Progenitor cell of endocrine pancreas (in vitro differentiated cells): Measurements from ENCODE around the gene IL17F. TPM values are rescaled to one million over a fixed set of nuclear protein-coding genes. Genes with fewer than 3 reads are reported as not detected.

ENCODE experiments used
- DNase-seq: peaks from one replicate; pipeline ENCODE4 v3.0.0; 2021; ENCODE audit warnings: low spot score; ENCODE audit not compliant: unreplicated experiment
- H3K27ac Mint-ChIP-seq: 2 replicates; pipeline ENCODE4 v1.8.0; 2021; ENCODE audit warnings: mild to moderate bottlenecking, moderate library complexity, mixed read lengths
- H3K27me3 Mint-ChIP-seq: 2 replicates; pipeline ENCODE4 v1.8.0; 2021; ENCODE audit warnings: mixed read lengths
- H3K36me3 Mint-ChIP-seq: 2 replicates; pipeline ENCODE4 v1.8.0; 2022; ENCODE audit warnings: mixed read lengths; ENCODE audit not compliant: insufficient read depth
- H3K4me1 Mint-ChIP-seq: 2 replicates; pipeline ENCODE4 v1.8.0; 2021; ENCODE audit warnings: low read depth, mixed read lengths
- H3K4me3 Mint-ChIP-seq: 2 replicates; pipeline ENCODE4 v1.8.0; 2021; ENCODE audit warnings: low read depth, mild to moderate bottlenecking, moderate library complexity, mixed read lengths
- H3K9me3 Mint-ChIP-seq: 2 replicates; pipeline ENCODE4 v1.8.0; 2021; ENCODE audit warnings: low read depth, mixed read lengths
- CTCF ChIP-seq: fragments of 200-600 bp; sonication (generic); IDR thresholded peaks from one replicate; pipeline ENCODE4 v1.5.0; 2021; ENCODE audit warnings: antibody characterized with exemption, mild to moderate bottlenecking; ENCODE audit not compliant: unreplicated experiment
- total RNA-seq: library from RNA; stranded (reverse); gene quantifications from 2 replicates; pipeline ENCODE4 v1.2.1, GENCODE V29; 2021

The IL17F gene
- total RNA-seq, 1 donor from 2014 or later = not detected

GRCh38 chr6:52231406-52232127 lies 12.7 kb downstream of the IL17F start:
- H3K4me3 Mint-ChIP-seq = no peak overlapping the region
- TF ChIP-seq CTCF = no peak
- H3K36me3 Mint-ChIP-seq = no peaks in the 10 kb centered on the region
- peaks cover 10% of the 10 kb centered on the region for H3K27me3 Mint-ChIP-seq
- peaks cover 7% of the 10 kb centered on the region for H3K4me1 Mint-ChIP-seq
- no peaks in the 10 kb centered on the region for H3K9me3 Mint-ChIP-seq
- no peak overlapping the region for H3K27ac Mint-ChIP-seq
- DNase-seq = no peak

GRCh38 chr6:52230685-52231084 lies 13.6 kb downstream of the IL17F start:
- Mint-ChIP-seq H3K4me3 (no peak overlapping the region), H3K4me1 (peaks cover 7% of the 10 kb centered on the region), H3K27ac (no peak overlapping the region), H3K36me3 (no peaks in the 10 kb centered on the region), H3K9me3 (no peaks in the 10 kb centered on the region), H3K27me3 (peaks cover 6% of the 10 kb centered on the region)
- no peak for DNase-seq
- no peak for TF ChIP-seq CTCF

- TF ChIP-seq CTCF = no peak
- Mint-ChIP-seq H3K27me3 (peaks cover 27% of the 10 kb centered on the region), H3K4me3 (no peak overlapping the region), H3K36me3 (no peaks in the 10 kb centered on the region), H3K27ac (no peak overlapping the region), H3K4me1 (no peaks in the 10 kb centered on the region), H3K9me3 (no peaks in the 10 kb centered on the region)
- DNase-seq = no peak
Observed at GRCh38 chr6:52227495-52227894, 16.8 kb downstream of the IL17F start.

- H3K4me3 Mint-ChIP-seq = no peak overlapping the region
- no peak for DNase-seq
- TF ChIP-seq CTCF = no peak
- H3K27ac Mint-ChIP-seq = no peak overlapping the region
- H3K27me3 Mint-ChIP-seq = peaks cover 34% of the 10 kb centered on the region
- no peaks in the 10 kb centered on the region for H3K36me3 Mint-ChIP-seq
- no peaks in the 10 kb centered on the region for H3K4me1 Mint-ChIP-seq
- H3K9me3 Mint-ChIP-seq = no peaks in the 10 kb centered on the region
Observed at GRCh38 chr6:52221302-52221701, 23.0 kb downstream of the IL17F start.

GRCh38 chr6:52217761-52218160 lies 26.5 kb downstream of the IL17F start:
- Mint-ChIP-seq H3K36me3 (no peaks in the 10 kb centered on the region), H3K27me3 (peaks cover 14% of the 10 kb centered on the region), H3K4me1 (peaks cover 5% of the 10 kb centered on the region), H3K27ac (no peak overlapping the region), H3K4me3 (no peak overlapping the region), H3K9me3 (no peaks in the 10 kb centered on the region)
- no peak for TF ChIP-seq CTCF
- no peak for DNase-seq
